Rectal smooth muscle tissue (tissue), 1 donor: ENCODE measurements around the gene KLHL7.

Source experiments
- H3K27ac ChIP-seq: one replicate; pipeline ENCODE4 v1.7.0; 2013; ENCODE audit warnings: low read depth, low read length, inconsistent platforms
- H3K27me3 ChIP-seq: one replicate; pipeline ENCODE4 v1.7.0; 2013; ENCODE audit warnings: low read length; ENCODE audit not compliant: control insufficient read depth, insufficient read depth
- H3K36me3 ChIP-seq: one replicate; pipeline ENCODE4 v1.7.0; 2013; ENCODE audit warnings: low read length; ENCODE audit not compliant: control insufficient read depth, insufficient read depth
- H3K4me1 ChIP-seq: one replicate; pipeline ENCODE4 v1.7.0; 2013; ENCODE audit warnings: low read length; ENCODE audit not compliant: control insufficient read depth, insufficient read depth
- H3K4me3 ChIP-seq: one replicate; pipeline ENCODE4 v1.7.0; 2013; ENCODE audit warnings: low read length
- H3K9ac ChIP-seq: one replicate; pipeline ENCODE4 v1.7.0; 2013; ENCODE audit warnings: low read length

KLHL7 gene

GRCh38 chr7:23164846-23165245 is 59.3 kb downstream of the KLHL7 start:
- no peaks in the 10 kb centered on the region for H3K27me3 ChIP-seq
- no peak overlapping the region for H3K9ac ChIP-seq
- no peak overlapping the region for H3K4me3 ChIP-seq
- H3K4me1 ChIP-seq = no peaks in the 10 kb centered on the region
- no peaks in the 10 kb centered on the region for H3K36me3 ChIP-seq
- no peak overlapping the region for H3K27ac ChIP-seq

GRCh38 chr7:23165316-23165715 is 59.7 kb downstream of the KLHL7 start:
- H3K36me3 ChIP-seq = no peaks in the 10 kb centered on the region
- no peaks in the 10 kb centered on the region for H3K27me3 ChIP-seq
- no peak overlapping the region for H3K4me3 ChIP-seq
- no peak overlapping the region for H3K9ac ChIP-seq
- no peaks in the 10 kb centered on the region for H3K4me1 ChIP-seq
- H3K27ac ChIP-seq = no peak overlapping the region

- no peaks in the 10 kb centered on the region for H3K4me1 ChIP-seq
- H3K9ac ChIP-seq = no peak overlapping the region
- H3K36me3 ChIP-seq = no peaks in the 10 kb centered on the region
- H3K27me3 ChIP-seq = no peaks in the 10 kb centered on the region
- H3K4me3 ChIP-seq = no peak overlapping the region
- no peak overlapping the region for H3K27ac ChIP-seq
Observed at GRCh38 chr7:23167691-23168090, 62.1 kb downstream of the KLHL7 start.

- no peak overlapping the region for H3K27ac ChIP-seq
Observed at GRCh38 chr7:23168111-23168885, 62.7 kb downstream of the KLHL7 start.

GRCh38 chr7:23175938-23176337 is 70.4 kb downstream of the KLHL7 start:
- Histone ChIP-seq H3K4me1 (no peaks in the 10 kb centered on the region), H3K9ac (no peak overlapping the region), H3K36me3 (no peaks in the 10 kb centered on the region)

More at GRCh38 chr7:23168111-23168885, 62.7 kb downstream of the KLHL7 start:
- H3K4me1 ChIP-seq = no peaks in the 10 kb centered on the region
- H3K36me3 ChIP-seq = no peaks in the 10 kb centered on the region
- H3K27me3 ChIP-seq = no peaks in the 10 kb centered on the region
- no peak overlapping the region for H3K9ac ChIP-seq
- H3K4me3 ChIP-seq = no peak overlapping the region

GRCh38 chr7:23181684-23182553 is 76.3 kb downstream of the KLHL7 start, which contains the start of gene NUP42:
TSS of gene NUP42 (plus strand) at chr7:23182048. CDS start at chr7:23182086, 38 bp downstream.
- Histone ChIP-seq H3K27me3 (no peaks in the 10 kb centered on the region), H3K27ac (peak within 1 kb of the TSS; percentile 91), H3K36me3 (no peaks in the 10 kb centered on the region), H3K9ac (peak within 1 kb of the TSS; percentile 79), H3K4me3 (peak within 1 kb of the TSS; percentile 89), H3K4me1 (no peaks in the 10 kb centered on the region)

More at GRCh38 chr7:23175938-23176337, 70.4 kb downstream of the KLHL7 start:
- Histone ChIP-seq H3K27ac (no peak overlapping the region), H3K27me3 (no peaks in the 10 kb centered on the region), H3K4me3 (no peak overlapping the region)

GRCh38 chr7:23183279-23184012 is 77.9 kb downstream of the KLHL7 start:
- Histone ChIP-seq H3K4me3 (peak overlapping the region; percentile 26), H3K36me3 (peaks cover 2% of the 10 kb centered on the region), H3K27ac (no peak overlapping the region), H3K9ac (no peak overlapping the region), H3K4me1 (no peaks in the 10 kb centered on the region), H3K27me3 (no peaks in the 10 kb centered on the region)

GRCh38 chr7:23184291-23184690 is 78.7 kb downstream of the KLHL7 start:
- Histone ChIP-seq H3K9ac (no peak overlapping the region), H3K4me1 (no peaks in the 10 kb centered on the region), H3K36me3 (peaks cover 4% of the 10 kb centered on the region), H3K4me3 (no peak overlapping the region), H3K27ac (no peak overlapping the region), H3K27me3 (no peaks in the 10 kb centered on the region)

- H3K4me3 ChIP-seq = no peak overlapping the region
- H3K9ac ChIP-seq = no peak overlapping the region
- peaks cover 4% of the 10 kb centered on the region for H3K36me3 ChIP-seq
- no peaks in the 10 kb centered on the region for H3K27me3 ChIP-seq
- no peak overlapping the region for H3K27ac ChIP-seq
- H3K4me1 ChIP-seq = no peaks in the 10 kb centered on the region
Observed at GRCh38 chr7:23184709-23185359, 79.2 kb downstream of the KLHL7 start.

- H3K4me3 ChIP-seq = no peak overlapping the region
- H3K27ac ChIP-seq = no peak overlapping the region
- H3K9ac ChIP-seq = no peak overlapping the region
- H3K4me1 ChIP-seq = no peaks in the 10 kb centered on the region
- peaks cover 4% of the 10 kb centered on the region for H3K36me3 ChIP-seq
- no peaks in the 10 kb centered on the region for H3K27me3 ChIP-seq
Observed at GRCh38 chr7:23185980-23186379, 80.4 kb downstream of the KLHL7 start.

GRCh38 chr7:23191022-23191421 is 85.4 kb downstream of the KLHL7 start:
- no peak overlapping the region for H3K27ac ChIP-seq
- no peaks in the 10 kb centered on the region for H3K27me3 ChIP-seq
- H3K9ac ChIP-seq = no peak overlapping the region
- H3K36me3 ChIP-seq = peaks cover 6% of the 10 kb centered on the region
- no peak overlapping the region for H3K4me3 ChIP-seq
- H3K4me1 ChIP-seq = no peaks in the 10 kb centered on the region
